Stimulated activated CD8-positive, alpha-beta memory T cell treated with anti-CD3 and anti-CD28 coated beads, Interleukin-15, amount 100 ng/mL, for 4 hours (primary cell): ENCODE data around the gene KIF26A.

Experiments
- DNase-seq, 2 donors: peaks; one replicate each; pipeline ENCODE4 v3.0.0-alpha.2; 2020; ENCODE audit warnings: low read depth in 2 of 2

Gene KIF26A

DNA sequence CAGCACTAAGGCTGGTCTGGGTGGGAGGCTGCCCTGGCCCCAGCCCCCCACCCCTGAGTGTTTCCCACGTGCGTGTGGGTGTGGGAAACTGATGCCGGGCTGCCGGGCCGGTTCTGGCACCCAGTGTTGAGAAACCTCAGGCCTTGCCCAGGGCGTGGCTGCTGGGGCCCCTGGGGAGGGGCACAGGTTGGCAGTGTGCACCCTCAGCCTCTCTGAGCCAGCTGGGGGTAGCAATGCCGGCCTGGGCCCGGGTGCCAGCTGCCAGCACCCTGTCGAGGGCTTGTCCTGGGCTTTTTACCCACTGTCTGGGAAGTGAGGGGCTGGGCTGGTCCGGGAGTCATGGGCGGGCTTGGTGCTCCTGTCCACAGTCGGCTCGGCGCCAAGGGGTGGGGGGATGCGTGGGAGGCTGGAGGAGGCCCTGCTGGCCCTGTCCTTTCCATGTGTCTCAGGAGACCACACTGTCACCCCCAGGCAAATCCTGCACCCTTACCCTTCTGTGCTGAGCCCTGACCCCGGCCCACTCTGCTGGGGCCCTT lies 37.2 kb upstream of the KIF26A start:
- DNase-seq: no peak

DNA sequence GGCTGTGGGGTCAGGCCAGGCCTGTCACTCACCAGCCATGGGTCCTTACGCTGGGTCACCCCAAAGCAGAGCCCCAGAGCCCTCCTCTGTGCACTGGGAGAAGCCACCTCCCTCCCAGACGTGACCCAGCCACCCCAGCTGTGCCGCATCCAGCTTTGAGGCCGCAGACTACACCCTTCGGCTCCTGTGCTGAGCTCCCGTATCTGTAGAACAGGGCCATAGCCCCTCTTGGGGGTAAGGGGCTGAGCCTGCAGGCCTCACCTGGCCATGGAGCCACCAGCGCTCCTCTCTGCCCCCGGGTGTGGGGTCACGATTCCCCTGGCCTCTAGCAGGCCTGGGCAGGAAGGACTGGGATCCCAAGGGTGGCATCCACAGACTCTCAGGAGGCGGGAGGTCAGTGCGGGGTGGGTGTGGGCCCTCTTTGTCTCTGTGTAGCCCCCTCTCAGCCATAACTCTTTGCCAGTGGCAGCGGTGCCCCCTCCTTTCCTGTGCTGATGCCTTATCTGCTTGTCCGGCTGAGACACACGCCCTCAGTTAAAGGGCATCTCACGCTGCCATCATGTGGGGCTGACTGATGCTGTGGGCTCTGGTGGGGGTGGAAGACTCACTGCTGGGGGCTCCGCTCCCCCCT lies 36.6 kb upstream of the KIF26A start:
- no peak for DNase-seq

DNA sequence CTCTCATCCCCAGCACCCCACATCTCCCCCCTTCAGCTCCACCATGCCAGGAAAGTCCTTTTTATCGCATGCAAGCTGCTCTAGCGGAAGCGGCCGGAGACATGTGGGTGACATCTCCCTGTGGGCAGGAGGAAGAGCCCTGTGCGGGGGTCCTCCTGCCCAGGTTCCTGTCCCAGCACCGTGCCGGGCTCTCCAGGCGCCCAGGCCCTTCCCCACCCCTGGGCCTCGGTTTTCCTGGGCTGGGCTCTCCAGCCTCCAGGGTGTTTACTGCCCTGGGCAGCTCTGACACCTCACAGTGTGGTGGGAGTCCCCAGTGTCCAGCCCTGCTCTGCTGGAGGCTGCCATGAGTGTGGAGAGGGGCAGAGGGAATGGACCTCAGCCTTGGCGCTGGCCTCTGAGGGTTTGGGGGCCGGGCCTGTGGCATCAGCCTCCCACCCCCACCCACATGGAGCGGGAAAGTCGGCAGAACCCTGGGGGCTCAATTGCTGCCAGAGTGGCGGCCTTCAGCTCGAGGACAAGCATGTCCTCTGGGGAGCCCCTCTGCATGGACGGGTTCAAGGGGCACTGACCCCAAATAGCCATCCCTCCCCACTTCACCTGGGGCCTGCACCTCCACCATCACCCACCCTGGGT lies 36.0 kb upstream of the KIF26A start:
- DNase-seq: no peak

DNA sequence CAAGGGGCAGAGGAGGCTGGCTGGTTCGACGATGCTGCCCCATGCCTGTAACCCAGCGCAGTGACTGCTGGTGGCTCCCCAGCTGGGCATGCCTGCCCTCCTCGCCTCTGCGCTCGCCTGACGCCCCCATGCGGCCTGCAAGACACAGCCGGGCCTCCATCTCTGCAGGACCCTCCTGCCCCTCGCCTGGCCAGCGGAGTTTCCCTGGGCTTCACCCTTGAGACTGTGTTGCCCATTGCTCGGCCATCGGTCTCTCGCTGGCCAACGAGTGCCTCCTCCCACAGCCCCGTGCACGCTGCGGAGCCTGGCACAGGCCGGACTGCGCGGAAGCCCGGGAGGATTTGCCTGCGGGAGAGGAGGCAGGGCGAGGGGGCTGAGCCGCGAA lies 35.3 kb upstream of the KIF26A start:
- no peak for DNase-seq

DNA sequence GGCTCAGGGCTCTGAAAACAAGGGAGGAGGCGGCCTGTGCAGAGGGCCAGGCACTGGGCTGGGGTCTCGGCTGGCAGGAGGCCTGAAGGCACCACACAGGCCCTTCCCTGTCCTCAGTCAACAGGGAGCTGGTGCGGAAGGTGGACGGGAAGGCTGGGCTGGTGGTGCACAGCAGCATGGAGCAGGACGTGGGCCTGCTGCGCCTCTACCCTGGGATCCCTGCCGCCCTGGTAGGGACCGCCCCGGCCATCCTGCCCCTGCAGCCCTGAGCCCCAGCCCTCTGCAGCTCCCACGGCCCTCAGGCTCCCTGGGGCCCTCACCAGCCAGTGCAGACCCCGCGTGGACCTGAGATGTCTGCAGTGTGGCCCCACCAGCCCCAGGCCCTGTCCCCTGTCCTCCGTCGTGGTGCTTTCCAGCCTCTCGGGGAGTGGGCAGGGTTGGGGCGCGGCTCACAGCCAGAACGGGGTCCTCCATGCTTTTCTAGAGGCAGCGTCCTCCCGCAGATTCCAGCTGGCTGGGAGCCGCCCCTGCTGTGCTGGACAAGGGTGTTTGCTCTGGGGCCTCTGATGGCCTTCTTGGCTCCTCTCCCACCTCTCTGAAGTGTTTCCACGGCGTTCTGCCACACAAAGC lies 34.8 kb upstream of the KIF26A start:
- no peak for DNase-seq

DNA sequence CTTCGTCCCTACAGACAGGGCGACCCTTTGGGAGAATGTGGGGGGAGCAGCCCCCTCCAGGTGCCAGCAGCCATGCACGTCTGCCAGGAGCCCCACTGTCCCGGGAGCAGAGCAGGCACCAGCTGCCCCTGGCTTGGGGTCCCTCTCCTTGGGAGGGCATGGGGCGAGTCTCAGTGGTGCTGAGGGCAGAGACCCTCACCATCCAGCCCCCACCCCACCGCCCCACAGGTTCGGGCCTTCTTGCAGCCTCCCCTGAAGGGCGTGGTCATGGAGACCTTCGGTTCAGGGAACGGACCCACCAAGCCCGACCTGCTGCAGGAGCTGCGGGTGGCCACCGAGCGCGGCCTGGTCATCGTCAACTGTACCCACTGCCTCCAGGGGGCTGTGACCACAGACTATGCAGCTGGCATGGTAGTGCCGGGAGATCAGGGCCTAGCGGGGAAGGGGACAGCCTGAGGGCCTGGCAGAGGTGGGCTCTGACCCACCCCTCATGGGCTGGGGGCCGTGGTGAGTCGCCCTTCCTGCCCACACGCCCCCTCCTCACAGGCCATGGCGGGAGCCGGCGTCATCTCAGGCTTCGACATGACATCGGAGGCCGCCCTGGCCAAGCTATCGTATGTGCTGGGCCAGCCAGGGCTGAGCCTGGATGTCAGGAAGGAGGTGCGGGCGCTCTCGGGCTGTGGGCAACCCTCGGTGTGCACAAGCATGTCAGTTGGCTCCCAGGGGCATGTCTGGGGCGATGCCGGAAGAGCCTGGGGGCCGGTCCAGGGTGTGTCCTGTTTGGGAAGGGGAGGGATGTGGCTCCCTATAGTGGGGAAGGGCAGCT lies 34.1 kb upstream of the KIF26A start:
- no peak for DNase-seq

DNA sequence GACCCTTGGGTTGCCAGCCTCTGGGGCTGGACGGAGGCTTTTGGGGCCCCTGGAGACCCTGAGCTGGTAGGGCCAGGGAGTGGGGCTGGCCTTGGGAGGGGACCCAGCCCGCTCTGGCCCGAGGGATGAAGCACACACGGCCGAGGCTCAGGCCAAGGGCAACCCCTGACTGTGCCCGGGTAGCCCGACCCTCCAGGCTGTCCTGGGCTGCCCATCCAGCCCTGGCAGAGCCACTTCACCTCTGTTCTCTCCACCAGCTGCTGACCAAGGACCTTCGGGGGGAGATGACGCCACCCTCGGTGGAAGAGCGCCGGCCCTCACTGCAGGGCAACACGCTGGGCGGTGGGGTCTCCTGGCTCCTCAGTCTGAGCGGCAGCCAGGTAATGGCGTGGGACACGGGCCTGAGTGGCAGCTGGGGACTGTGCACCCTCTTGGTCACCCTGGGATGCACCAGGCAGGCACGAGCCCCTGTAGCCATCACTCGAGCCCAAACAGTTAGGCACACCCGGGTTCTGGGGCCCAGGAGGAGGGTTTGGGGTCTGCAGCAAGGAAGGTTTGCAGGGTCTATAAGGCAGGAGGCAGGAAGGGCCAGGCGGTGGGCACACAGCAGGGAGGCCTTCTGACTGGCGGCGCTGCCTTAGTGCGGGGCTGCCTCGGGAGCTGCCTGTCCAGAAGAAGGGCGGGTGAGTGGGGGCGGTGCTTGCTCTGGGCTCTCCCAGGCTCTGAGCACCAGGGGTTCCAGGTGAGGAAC lies 33.1 kb upstream of the KIF26A start:
- no peak for DNase-seq

DNA sequence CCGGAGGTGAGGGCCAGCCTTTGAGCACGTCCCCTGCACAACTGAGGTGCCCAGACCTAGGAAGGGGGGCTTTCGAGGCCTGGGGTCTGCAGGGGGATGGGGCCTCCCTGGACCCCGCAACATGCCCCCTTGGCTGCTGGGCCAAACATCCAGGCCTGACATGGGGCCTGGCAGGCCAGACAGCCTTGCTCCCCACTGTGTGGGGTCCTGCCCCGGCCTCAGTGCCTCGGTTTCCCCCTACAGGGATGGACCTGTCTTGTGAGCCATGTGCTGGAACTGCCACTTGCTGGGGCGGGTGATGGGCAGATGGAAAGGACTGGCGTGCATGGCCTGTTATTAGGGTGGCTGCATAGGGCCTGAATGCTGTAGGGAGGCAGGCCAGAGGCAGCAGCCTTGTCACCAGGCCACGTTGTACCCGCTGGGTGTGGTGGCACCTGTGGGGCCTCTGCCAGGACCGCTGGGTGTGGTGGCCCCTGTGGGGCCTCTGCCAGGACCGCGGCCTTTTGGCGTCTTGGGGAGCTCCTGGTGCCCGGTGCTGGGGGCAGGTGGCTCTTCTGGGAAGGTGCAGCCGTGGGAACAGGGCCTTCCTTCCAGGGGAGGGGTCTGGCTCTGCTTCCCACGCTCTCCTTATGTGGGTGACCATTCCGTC lies 32.4 kb upstream of the KIF26A start:
- DNase-seq: no peak

DNA sequence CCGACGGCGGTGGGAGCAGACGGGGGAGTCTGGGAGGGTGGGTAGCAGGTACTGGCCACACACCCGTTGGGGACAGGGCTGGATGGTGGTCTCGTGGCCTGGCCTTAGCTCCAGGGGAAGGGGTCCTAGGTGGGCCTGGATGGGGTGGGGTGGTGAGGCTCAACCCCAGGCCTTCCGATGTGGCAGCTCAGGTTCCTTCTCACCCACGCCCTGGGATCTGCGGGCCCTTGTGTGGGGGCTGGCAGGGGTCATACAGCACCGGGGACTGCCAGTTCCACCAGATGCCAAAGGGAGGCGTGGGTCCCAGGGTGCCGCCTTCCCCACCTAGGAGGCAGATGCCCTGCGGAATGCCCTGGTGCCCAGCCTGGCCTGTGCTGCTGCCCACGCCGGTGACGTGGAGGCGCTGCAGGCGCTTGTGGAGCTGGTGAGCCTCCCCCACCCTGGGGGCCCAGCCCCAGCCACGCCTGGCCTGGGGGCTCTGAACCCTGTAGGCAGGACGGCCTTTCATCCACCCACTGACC lies 31.9 kb upstream of the KIF26A start:
- DNase-seq: no peak

DNA sequence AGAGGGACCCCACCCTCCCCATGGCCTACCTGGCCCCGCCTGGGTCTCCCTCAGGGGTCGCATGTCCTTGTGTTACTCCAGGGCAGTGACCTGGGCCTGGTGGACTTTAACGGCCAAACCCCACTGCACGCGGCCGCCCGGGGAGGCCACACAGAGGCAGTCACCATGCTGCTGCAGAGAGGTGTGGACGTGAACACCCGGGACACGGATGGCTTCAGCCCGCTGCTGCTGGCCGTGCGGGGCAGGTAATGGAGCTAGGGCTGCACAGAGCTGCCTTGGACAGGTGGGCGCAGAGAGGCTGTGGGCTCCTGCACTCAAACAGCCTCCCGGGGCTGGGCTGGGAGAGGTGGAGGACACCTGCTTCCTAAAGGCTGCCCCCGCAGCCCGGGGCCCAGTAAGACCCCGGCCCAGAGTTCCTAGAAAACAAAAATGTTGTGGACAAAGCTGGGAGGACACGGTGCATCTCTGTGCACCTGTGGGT lies 31.2 kb upstream of the KIF26A start:
- no peak for DNase-seq

DNA sequence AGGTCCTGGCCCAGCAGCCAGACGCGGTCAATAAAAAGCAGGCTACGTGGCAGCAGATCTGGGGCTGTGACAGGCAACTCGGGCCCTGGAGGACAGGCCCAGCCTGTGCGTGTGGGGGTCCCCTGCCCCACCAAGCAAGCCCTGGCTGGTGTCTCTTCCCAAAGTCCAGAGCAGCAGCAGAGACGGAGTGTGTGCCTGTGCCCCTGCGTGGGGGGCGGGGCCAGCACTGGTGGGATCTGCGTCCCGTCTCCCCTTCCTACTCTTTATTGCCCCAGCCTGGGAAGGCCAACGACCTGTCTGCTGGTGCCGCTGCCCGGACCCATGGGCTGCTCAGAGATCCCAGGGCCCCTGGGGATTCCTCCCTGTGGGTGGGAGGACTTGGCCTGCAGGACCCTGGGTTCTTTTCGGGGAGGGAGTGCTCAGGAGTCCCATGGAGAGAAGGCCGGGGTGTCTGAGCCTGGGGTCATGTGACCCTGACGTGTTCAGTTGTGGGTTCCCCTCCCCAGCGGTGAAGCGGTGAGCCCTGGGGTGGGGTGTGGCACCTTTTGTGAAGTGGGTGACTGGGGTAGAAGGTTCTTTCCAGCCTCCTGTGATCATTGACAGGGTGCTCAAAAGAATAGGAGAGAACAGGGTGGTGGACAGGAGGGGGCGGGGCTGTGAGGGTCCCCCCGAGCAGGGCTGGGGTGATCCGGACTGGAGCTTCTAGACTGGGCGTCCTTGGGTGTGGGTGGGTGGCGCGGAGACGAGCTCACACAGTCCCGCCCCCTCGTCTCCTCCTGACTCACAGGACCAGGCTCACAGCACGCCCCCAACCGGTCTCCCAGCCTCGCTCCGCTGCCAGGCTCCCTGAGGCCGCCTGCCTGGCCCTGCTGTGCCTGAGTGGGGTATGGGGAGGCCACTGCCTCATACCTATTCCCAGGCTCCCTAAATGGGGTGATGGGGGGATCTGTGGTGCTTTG lies 30.5 kb upstream of the KIF26A start:
- DNase-seq: no peak

DNA sequence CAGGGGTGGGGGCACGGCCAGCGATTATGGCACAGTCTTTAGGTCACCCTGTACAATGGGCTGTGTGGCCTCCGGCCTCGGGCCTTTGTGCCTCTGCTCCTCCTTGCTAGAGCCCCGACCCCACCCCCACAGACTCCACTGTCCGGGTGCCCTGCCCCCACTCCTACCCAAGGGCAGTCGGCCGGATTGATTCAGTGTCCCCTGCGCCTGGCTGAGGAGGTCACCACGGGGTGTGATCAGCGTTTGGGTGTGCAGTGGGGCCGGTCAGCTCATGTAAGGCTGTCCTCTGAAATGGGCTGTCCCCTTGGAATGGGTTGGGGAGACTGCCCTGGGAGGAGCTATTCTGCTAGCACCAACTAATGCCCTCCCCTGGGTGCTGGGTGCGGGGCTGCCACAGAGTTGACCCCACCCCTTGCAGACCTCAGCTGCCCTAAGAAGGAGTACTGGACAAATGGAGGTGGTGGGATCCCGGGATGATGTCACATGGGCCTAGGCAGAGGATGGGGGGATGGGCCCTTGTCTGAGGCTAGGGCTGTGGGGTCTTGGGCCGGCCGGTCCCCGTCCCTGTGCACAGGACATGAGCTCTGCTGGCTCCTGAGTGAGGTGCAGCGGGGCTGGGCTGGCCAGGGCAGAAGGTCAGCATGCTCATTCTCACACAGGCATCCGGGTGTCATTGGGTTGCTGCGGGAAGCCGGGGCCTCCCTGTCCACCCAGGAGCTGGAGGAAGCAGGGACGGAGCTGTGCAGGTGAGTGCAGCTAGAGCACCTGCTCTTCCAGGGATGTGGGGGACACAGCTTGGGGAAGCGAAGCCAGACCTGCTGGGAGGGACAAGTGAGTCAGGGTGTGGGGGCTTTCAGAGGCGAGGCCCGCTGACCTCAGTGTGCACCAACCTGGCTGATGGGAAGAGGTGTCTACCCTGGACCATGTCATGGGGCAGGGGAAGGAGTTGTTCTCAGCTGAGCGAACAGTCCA lies 29.5 kb upstream of the KIF26A start:
- no peak for DNase-seq

DNA sequence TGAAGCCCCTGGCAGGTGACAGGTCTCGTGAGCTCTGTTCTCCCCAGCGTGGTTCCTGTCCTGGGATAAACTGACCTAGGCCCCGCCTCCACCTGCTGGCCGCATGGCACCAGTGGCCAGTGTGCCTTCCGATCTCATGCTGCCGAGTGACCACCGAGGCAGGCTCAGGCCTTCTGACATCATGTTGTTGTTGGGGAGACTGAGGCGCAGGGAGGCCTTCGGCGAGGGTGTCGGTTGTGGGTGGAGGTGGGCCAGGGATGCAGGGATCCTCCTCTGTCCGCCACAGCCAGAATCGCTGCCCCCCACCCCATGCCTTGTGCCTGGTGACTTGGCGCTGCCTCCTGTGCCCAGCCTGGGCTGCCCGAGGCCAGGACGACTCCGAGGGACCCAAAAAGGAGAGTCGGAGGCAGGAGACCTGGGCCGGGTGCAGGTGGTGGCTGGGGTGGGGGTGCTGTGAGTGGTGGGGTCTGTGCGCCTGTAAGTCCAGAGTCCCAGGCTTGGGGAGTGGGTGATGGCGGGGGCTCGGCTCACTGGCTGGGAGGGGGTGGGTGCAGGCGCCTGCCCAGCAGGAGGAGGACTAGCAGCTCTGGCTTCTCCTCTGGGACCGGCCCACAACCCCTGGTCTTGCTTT lies 28.5 kb upstream of the KIF26A start:
- no peak for DNase-seq

DNA sequence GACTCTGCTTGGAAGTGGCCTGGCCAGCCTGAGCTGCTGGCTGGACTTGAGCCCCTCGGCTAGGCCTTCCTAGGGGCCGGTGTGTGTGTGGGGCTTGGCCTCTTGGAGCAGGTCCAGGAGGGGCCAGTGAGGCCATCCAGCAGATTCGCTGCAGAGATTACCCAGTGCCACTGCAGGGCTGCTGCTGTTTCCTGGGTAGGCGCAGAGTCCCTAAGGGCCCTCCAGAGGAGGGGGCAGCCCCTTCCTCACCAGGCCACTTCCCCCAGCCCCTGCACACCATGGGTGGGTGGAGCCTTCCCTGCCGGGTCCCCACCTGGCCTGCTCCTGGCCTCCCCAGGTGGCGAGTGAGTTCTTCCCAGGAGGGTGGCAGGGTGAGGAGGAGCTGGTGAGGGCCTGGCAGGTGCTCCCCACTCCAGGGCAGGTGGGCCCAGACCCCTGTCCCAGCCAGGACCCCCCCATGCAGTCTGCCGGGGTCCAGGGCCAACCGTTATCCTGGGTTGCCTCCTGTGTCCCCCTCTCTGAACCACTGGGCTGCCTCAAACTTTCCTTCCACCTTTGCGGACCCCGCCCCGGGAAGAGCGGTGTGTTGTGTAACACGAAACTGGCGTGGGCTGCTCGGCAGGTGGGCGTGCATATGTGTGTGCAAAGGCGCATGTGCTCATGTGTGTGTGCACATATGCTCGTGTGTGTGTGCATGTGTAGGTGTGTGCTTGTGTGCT lies 27.7 kb upstream of the KIF26A start:
- no peak for DNase-seq

DNA sequence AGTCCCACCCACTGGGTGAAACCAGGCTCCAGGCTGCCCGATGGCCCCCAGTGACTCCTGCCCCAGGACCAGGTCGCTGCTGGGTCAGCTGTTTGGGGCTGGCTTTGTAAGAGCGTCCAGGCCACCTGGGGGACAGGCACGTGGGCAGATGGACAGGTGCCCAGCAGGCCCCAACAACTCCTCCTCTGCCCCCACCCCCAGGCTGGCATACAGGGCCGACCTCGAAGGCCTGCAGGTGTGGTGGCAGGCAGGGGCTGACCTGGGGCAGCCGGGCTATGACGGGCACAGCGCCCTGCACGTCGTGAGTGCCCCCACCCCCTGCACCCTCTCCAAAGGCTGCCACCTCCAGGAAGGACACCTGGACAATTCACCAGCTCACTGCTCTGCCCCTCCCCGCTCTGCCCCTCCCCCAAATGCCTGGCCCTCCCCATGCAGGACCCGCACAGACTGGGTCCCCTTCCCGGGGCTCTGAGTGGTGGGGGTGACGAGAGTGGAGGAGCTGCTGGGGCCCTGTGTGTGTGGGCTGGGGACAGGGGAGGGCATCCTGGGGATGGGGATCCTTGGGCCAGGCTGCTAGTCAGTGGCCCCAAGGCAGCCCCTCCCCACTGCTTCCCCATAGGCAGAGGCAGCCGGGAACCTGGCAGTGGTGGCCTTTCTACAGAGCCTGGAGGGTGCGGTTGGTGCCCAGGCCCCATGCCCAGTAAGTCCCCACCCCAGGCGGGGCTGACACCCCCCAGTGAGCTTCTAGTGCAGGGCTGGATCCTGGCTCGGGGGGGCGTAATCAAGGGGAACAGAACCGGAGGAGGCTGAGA lies 26.9 kb upstream of the KIF26A start:
- DNase-seq: no peak

DNA sequence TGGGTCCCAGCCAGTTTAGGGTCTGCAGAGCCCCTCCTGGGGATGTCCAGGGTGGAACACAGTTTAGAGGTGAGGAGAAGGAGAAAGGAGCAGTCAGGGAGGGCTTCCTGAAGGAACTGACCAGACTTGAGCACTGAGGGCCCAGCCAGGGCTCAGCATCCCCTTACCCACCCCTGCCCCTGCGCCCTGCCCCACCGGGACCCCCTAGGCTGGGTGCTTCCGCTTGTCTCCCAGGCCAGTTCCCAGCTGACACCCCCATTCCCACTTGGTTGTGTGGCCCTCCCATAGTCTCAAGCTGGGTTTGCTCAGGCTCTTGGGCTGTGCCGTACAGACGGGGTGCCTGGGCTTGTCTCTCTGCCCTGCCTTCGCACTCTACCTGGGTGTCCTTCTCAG lies 26.3 kb upstream of the KIF26A start:
- DNase-seq: no peak
